Loucy (cell line): ENCODE measurements around the gene TLN1.

Experiments
- H2AFZ ChIP-seq: fragments of 200-600 bp; sonication (generic); 2 replicates; pipeline ENCODE4 v1.6.0; 2016; ENCODE audit warnings: antibody characterized with exemption, mild to moderate bottlenecking, low read length, moderate library complexity
- H3F3A ChIP-seq: fragments of 200-600 bp; 2 replicates; pipeline ENCODE4 v1.6.0; 2016; ENCODE audit warnings: antibody characterized with exemption, low read depth, mild to moderate bottlenecking
- H3K27me3 ChIP-seq: fragments of 200-600 bp; sonication (generic); 2 replicates; pipeline ENCODE4 v1.6.1; 2014; ENCODE audit warnings: low read length, mild to moderate bottlenecking; ENCODE audit not compliant: insufficient read depth, poor library complexity, severe bottlenecking
- H3K36me3 ChIP-seq: fragments of 200-600 bp; sonication (generic); 2 replicates; pipeline ENCODE4 v1.6.1; 2016; ENCODE audit warnings: low read length; ENCODE audit not compliant: insufficient read depth
- H3K4me1 ChIP-seq: fragments of 200-600 bp; sonication (generic); 2 replicates; pipeline ENCODE4 v1.5.1; 2014; ENCODE audit warnings: low read length, mild to moderate bottlenecking; ENCODE audit not compliant: insufficient read depth, poor library complexity, severe bottlenecking
- H3K4me2 ChIP-seq: fragments of 200-600 bp; sonication (generic); 2 replicates; pipeline ENCODE4 v1.6.0; 2014; ENCODE audit warnings: antibody characterized with exemption, low read length, low read depth, mild to moderate bottlenecking; ENCODE audit not compliant: poor library complexity, severe bottlenecking
- H3K4me3 ChIP-seq: fragments of 200-600 bp; sonication (generic); 2 replicates; pipeline ENCODE4 v1.5.1; 2014; ENCODE audit warnings: low read length, mild to moderate bottlenecking, mixed read lengths; ENCODE audit not compliant: poor library complexity, severe bottlenecking
- H3K79me2 ChIP-seq: fragments of 200-600 bp; sonication (generic); 2 replicates; pipeline ENCODE4 v1.6.1; 2014; ENCODE audit warnings: low read length; ENCODE audit not compliant: insufficient read depth
- H3K9ac ChIP-seq: fragments of 200-600 bp; sonication (generic); 2 replicates; pipeline ENCODE4 v1.6.0; 2014; ENCODE audit warnings: mild to moderate bottlenecking, low read depth, low read length, moderate library complexity; ENCODE audit not compliant: poor library complexity, severe bottlenecking
- H3K9me2 ChIP-seq: fragments of 200-600 bp; sonication (generic); replicated peaks from 2 replicates; pipeline ENCODE4 v1.6.1; 2016; ENCODE audit warnings: low read depth, low read length, mixed read lengths
- H3K9me3 ChIP-seq: fragments of 200-600 bp; sonication (generic); 2 replicates; pipeline ENCODE4 v1.6.1; 2014; ENCODE audit warnings: mild to moderate bottlenecking, antibody characterized with exemption, low read length, low read depth; ENCODE audit not compliant: insufficient read depth
- H4K20me1 ChIP-seq: fragments of 200-600 bp; sonication (generic); 2 replicates; pipeline ENCODE4 v1.6.0; 2014; ENCODE audit warnings: antibody characterized with exemption, low read length, mild to moderate bottlenecking; ENCODE audit not compliant: insufficient read depth, poor library complexity, severe bottlenecking
- CTCF ChIP-seq: fragments of 200-600 bp; sonication (generic); conservative IDR thresholded peaks from 2 replicates; pipeline ENCODE4 v1.5.1; 2014; ENCODE audit warnings: mild to moderate bottlenecking, antibody characterized with exemption, low read length
- EZH2phosphoT487 ChIP-seq: fragments of 200-600 bp; IDR thresholded peaks from 2 replicates; pipeline ENCODE4 v1.6.1; 2018; ENCODE audit warnings: antibody characterized with exemption, mild to moderate bottlenecking, moderate library complexity, borderline replicate concordance

The TLN1 gene

DNA sequence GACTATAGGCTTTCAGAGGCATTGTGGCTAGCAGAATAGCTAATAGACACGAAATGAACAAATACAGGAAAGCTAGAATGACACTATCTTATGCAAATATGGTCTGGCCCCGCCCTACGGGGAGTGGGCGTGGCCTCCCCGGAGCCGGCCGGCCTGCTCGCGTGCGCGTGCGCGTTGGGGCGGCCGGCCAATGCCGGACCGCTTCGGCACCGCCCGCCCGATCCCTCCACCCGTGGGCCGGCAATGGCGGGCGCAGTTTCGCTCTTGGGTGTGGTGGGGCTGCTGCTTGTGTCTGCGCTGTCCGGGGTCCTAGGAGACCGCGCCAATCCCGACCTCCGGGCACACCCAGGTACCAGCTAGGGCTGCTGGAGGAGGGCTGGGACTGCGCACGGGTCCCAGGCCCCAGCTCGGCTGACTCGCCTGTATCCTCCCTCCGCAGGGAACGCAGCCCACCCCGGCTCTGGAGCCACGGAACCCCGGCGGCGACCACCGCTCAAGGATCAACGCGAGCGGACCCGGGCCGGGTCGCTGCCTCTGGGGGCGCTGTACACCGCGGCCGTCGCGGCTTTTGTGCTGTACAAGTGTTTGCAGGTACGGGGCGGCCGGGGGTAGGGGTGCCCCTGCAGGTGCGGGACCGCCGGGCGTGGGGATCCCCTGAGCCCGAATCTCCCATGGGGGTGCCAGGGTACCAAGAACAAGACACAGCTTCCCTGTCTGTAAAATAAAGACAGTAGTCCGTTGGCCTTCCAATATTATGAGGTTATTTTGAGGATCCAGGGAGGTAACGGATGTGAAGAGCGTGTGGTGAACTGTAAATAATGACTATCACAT lies 73.6 kb downstream of the TLN1 start, which contains the start of gene CCDC107:
Gene CCDC107, plus strand, starts transcription at position 156 of the 831 bp plus-strand sequence. Its CDS starts 88 bp downstream, at position 244.
- Histone ChIP-seq H3K27me3 (no peaks in the 10 kb centered on the region), H2AFZ (peak within 1 kb of the TSS; percentile 87), H3K4me1 (peaks cover 64% of the 10 kb centered on the region), H3K9me3 (no peaks in the 10 kb centered on the region), H3F3A (0 out of 2 replicates have a peak, but pooled peaks cover 6% of the 10 kb centered on the region), H3K9ac (peak within 1 kb of the TSS; percentile 77), H3K36me3 (no peaks in the 10 kb centered on the region; the same call in 1 of the 2 replicates), H3K9me2 (no peaks in the 10 kb centered on the region), H3K79me2 (peaks cover 44% of the 10 kb centered on the region), H3K4me3 (peak within 1 kb of the TSS; percentile 82), H4K20me1 (peaks cover 3% of the 10 kb centered on the region), H3K4me2 (peak within 1 kb of the TSS; percentile 87)
- TF ChIP-seq CTCF (peak; percentile 69), EZH2phosphoT487 (no peak)

- Histone ChIP-seq H4K20me1 (peaks cover 3% of the 10 kb centered on the region), H2AFZ (peak within 1 kb of the TSS; percentile 87), H3K9me2 (no peaks in the 10 kb centered on the region), H3K36me3 (no peaks in the 10 kb centered on the region; the same call in 1 of the 2 replicates), H3K9ac (peak within 1 kb of the TSS; percentile 77), H3K9me3 (no peaks in the 10 kb centered on the region), H3F3A (0 out of 2 replicates have a peak, but pooled peaks cover 6% of the 10 kb centered on the region), H3K4me3 (peak within 1 kb of the TSS; percentile 82), H3K4me2 (peak within 1 kb of the TSS; percentile 87), H3K79me2 (peaks cover 37% of the 10 kb centered on the region), H3K27me3 (no peaks in the 10 kb centered on the region), H3K4me1 (peaks cover 57% of the 10 kb centered on the region)
- TF ChIP-seq CTCF (no peak), EZH2phosphoT487 (no peak)
These were observed 74.4 kb downstream of the TLN1 start, which contains the start of gene RMRP for GRCh38 chr9:35657546-35658136. TSS of gene RMRP (minus strand) at chr9:35658019.

DNA sequence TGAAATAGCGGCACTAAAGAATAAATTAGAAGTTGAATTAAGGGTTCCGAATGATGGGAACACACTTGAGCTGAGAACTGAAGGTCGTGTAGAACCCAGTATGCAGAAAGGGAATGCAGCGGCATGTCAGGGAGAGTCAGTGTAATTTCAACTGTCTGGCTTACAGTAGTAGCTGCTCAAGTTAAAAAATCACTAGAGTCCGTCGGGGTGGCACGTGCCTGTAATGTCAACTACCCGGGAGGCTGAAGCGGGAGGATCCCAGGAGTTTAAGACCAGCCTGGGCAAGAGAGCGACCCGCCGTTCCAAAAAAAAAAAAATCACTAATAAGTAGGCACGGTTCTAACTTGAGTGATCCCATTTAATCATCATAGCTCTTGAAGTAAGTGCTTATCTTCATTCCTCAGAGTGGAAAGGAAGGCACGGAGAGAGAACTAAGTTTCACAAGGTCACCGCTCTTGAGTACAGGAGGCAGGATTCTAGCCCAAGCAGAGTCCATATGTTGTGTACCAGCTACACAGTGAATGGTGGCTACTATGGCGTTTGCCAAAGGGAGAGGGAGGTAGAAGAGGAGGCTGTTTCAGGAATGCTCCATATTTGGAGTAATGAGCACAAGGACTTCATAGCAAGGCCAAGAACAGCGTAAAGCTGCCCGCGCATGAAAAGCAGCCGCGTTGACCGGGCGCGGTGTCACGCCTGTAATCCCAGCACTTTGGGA lies 75.0 kb downstream of the TLN1 start:
- Histone ChIP-seq H3K36me3 (no peaks in the 10 kb centered on the region; the same call in 1 of the 2 replicates), H2AFZ (0 out of 2 replicates have a peak overlapping the region, but pooled peaks have one; percentile 4), H3K9me3 (no peaks in the 10 kb centered on the region)

More for the DNA sequence above, 75.0 kb downstream of the TLN1 start:
- H3K4me2 ChIP-seq = peak overlapping the region; percentile 87
- no peaks in the 10 kb centered on the region for H3K9me2 ChIP-seq
- TF ChIP-seq EZH2phosphoT487 = no peak
- no peak for TF ChIP-seq CTCF
- H3K27me3 ChIP-seq = no peaks in the 10 kb centered on the region
- H3K4me3 ChIP-seq = peak overlapping the region; percentile 82
- H3F3A ChIP-seq = 0 out of 2 replicates have a peak, but pooled peaks cover 6% of the 10 kb centered on the region
- H3K79me2 ChIP-seq = peaks cover 32% of the 10 kb centered on the region
- peaks cover 53% of the 10 kb centered on the region for H3K4me1 ChIP-seq
- peaks cover 3% of the 10 kb centered on the region for H4K20me1 ChIP-seq
- peak overlapping the region; percentile 77 for H3K9ac ChIP-seq
